GM19193 (cell line): ENCODE data around the gene NEDD9.

Experiments
- POLR2A ChIP-seq: IDR thresholded peaks from 4 replicates; pipeline ENCODE4 v1.6.1; 2011; ENCODE audit not compliant: insufficient read depth, insufficient read length; ENCODE audit errors: extremely low read depth

The NEDD9 gene

DNA sequence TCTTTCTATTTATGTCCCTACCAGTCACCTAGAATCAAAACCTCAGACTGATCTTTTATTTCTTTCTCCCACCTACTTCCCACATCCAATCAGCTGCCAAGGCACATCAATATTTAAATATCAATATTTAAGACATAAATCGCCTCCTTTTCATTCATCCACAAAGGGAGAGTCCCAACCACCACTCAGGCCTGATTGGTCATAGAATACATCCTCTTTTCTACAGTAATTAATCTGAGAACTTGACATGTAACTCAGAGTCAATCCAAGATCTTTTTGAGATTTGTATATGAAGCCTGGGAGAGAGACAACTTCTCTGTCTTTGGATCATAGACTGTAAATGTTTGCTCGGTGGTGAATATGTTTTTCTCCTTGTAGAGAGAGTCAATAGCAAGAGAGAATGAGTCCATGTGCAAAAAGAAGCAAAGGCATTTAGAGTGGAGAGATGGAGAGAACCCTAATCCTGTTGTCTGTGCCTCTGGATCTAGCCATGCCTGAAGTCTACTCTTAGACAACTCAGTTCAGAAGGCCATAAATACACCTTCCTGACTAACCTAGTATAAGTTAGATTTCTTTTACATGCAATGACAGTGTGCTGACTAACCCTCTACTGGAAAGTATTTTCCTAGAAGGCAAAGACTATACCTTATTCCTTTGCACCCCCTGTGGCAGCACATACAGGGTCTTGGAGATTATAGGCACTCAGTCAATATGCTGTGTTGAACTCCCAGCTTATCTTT lies 12.1 kb upstream of the NEDD9 start:
- no peak for TF ChIP-seq POLR2A

DNA sequence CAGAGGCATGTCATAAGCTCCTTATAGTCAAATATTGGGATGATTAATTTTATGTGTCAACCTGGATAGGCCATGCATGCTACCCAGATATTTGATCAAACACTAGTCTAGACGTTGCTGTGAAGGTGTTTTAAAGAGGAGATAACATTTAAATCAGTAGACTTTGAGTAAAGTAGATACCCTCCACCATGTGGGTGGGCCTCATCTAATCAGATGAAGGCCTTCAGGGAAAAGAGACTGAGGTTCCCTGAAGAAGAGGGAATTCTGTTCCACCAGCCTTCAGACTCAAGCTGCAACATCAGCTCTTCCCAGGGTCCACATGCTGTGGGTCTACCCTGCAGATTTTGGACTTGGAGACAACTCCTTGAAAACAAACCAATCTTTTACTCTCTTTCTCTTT lies 11.4 kb upstream of the NEDD9 start:
- no peak for TF ChIP-seq POLR2A

DNA sequence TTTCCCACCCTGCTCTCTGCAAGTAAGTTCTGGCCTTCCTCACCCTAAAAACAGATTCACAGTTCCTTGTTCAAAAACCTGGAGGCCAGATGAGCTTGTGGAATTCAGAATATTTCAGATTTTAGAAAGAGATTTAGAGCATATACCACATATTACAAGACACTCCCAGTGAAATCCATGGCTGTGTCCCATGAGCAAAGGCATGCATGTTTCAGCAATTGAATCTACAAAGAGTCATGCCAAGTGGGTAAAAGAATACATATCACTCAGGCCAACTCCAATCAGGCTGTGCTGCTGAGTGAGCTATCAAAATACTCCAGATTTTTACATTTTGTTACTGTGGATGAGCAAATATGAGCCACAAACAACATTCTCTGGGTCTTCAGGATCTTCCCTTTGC lies 10.2 kb upstream of the NEDD9 start:
- TF ChIP-seq POLR2A = no peak

DNA sequence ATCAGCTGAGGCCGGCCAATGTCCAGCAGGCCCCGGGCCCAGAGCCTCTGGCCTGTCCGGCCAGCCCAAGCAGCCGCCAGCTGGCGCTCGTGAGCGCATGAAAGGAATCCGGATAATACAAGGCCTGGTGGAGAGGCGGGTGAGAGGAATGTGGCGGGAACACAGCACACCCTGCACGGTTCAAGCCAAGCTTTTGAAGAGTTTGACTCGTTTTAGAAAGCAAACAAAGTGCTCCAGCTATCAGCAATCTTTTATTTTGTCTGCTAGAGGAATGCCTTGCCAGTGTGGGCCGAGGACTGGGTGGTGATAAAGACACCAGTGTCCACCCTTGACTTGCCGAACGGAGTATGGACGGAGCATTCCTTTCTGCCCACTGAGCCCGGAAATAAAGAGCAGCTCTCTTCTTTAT lies 9.3 kb upstream of the NEDD9 start:
- no peak for TF ChIP-seq POLR2A

DNA sequence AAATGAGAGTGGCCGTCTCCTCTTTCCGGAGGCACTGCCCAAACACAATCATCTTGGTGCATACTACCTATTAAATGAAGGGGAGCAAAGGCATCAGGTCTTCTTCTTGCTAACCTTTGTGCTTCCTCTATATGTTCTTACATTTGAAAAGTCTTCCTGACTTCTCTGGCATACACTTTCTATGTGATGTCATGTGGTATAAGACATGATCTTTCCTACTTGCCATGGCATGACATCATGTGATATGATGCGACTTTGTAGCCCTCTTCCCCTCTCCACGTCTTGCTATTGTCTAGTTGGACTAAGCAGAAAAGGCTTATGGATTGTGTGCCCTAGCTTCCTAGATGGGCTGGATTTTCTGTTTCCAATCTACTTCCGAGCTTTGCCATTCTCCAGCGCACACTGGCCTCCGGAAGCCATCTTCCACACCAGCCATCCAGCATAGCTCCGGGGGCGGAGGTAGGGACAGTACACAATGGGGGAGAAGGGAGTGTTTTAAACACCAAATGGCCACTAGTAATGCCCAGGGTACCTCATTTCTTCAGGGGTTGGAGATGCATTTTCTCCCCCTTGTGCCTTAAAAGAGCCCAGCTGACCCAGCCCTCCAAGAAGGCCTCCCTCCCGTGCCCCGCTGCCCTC lies 8.8 kb upstream of the NEDD9 start:
- no peak for TF ChIP-seq POLR2A

DNA sequence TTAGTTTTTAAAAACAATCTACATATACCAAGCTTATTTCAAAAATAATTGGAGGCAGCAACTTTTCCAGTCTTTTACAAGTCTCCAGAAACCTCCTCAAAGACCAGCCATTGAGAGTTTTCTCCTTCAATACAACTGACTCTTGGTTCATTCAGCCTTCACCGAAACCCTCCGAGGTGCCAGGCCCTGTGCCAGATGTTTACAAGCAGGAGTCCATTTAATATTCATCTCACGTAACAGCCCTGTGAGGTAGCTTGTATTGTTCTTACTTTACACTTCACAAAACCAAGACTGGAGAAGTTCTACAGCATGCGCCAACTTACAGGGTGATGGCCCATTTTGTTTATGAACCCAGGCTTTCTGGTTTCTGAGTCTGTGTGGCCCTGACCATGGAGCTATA lies 5.5 kb upstream of the NEDD9 start:
- no peak for TF ChIP-seq POLR2A

DNA sequence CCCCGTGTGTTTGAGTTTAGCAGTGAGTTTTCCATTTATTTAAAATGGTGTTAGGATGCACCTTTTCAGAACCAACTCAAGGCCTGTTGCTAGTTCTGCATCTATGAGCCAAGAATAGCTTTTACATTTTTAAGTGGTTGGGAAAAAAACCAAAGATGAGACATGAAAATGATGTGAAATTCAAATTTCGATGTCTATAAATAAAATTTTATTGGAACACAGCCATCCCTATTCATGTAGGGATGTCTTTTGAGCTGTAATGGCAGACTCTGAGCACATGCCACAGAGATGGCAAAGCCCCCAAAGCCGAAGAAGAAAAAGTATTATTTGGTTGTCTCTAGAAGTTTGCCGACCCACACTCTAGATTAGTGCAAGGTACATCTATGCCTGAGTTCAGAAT lies 5.0 kb upstream of the NEDD9 start:
- TF ChIP-seq POLR2A = no peak

DNA sequence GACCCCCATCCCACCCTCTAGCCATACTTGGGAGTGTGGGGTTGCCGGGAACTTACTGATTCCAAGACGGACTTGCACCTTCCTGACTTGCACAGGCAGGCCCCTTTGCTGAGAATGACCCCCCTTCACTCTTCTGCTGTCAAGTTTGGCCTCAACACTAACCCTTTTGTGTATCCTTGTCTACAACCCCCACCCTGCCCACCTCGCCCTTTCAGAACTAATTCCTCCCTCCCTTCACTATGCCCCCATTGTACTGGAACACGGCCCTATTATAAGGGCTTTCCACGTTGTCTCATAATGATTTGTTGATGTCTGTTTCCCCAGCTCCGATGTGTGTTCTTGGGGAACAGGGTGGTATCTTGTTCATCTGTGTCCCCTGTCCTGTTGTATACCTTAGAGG lies 4.4 kb upstream of the NEDD9 start:
- TF ChIP-seq POLR2A = no peak

DNA sequence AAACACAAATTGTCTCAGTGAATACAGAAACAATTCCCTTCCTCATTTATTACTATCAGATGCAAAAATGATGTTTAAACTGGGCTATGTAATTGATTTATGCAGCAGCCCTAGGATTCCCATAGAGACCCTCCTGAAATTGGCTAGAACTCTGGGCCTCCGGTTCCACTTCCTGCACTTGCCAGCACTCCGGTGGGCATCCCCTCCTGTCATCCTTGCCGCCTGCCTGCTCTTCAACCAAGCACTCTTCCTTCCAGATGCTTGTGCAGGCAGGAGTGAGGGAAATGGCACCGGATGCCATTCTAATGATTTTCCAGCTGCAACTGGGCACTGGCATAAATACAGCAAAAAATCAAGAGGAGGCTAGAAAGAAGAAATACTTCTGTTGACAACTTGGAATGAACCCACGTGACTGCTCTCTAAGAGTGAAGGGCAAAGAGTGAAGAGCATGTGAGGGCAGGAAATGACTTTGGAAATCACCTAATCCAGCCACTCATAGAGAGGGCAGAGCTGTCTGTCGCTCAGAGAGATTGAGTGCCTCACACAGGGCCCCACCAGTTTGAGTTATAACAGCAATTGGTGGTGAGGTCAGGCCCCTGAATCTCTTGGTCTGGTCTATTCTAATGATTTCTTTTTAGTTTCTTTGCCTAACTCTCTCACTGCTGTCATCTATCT lies 3.7 kb upstream of the NEDD9 start:
- peak; percentile 4 for TF ChIP-seq POLR2A

DNA sequence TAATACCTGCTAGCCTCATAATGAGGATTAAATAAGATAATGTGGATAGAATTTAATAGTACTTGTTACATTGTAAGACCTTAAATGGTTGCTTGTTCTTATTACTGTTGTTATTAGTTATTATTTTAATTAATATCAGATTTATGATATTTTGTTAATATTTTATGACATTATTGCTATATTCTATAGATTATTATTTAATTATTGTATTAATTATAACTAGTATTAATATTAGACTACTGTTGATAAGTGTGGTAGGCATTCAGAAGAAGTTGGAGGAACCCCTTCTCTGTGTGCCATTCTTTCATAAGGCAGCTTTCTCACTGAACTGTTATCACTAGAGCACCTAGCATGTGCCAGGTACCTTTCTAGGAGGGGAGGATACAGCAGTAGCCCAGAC lies 2.6 kb upstream of the NEDD9 start:
- no peak for TF ChIP-seq POLR2A

DNA sequence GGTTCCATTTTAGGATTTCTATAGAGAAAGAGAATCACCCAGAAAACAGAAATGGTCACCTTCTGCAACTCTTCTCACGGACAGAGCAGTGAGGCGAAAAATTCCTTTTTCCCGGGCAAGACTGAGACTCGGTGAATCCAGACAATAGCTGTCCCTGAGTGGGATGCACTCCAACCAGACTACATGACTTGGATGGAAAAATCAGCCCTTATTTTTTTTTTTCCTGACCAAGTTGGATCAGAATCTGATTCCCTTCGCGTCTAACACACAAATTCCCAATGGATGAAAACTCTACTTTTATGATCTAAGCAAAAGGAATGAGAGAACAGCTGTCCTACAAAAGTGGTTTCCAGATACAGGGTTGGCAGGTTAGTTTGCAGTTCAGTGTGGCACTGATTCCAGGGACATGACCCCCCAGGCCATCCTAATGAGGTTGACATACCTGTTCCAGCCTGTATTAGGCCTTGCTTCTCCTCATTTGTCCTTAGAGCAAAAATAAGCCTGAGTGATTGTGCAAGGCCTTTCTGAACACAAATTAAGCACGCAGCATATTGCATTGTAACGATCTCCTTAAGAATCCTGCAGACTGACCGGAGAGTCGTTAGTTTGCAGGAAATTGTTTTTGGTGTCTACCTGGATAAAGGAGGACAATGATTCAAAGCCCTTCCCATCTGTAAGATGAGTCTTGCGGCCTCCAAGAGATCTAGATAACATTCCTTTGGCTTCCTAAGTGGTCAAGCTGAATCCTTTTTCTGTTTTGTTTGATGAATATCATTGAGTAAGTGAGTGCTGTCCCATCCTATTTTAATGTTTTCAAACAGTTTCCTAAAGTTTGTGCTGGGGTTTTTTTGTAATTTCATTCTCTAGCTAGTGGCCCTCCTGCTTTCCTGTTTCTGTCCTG lies 1.5 kb upstream of the NEDD9 start:
- no peak for TF ChIP-seq POLR2A

DNA sequence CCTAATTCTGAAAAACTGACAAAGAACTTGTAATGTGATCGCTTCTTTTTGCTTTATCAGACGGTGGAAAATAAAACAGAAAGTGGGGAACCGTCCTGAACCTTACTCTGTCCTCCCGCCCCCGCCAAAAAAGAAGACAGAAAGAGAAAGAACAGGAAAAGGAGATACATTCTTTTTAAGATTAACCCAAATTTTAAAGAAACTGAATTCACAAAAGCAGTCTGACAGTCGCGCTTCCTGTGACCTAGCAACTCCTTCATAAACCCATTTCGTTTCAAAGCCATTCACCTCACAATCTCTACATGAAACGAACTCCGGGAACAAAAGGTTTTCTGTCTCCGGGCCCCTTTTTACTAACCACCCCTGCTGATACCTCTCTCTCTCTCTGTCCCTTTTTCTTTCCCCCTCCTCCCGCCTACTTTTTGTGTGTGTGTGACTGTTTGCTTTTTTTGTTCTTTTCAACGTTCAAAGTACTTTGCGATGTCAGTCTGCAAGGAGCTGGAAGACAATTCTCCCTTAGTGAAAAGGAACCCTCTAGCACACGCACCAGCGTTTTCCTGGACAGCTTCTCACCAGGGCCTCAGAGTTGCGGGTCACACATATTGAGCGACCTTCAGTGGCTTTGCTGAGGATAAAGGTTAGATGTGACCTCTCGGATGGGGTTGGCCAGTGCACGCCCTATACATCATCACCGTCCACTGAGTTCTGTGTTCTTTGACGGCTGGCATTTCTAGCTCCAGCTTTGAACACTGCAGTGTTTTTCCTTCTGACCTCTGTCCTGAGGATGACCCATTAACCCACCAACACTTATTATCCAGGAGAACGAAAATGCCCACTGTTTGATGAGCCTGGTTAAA lies 530 bp upstream of the NEDD9 start:
- TF ChIP-seq POLR2A = no peak

DNA sequence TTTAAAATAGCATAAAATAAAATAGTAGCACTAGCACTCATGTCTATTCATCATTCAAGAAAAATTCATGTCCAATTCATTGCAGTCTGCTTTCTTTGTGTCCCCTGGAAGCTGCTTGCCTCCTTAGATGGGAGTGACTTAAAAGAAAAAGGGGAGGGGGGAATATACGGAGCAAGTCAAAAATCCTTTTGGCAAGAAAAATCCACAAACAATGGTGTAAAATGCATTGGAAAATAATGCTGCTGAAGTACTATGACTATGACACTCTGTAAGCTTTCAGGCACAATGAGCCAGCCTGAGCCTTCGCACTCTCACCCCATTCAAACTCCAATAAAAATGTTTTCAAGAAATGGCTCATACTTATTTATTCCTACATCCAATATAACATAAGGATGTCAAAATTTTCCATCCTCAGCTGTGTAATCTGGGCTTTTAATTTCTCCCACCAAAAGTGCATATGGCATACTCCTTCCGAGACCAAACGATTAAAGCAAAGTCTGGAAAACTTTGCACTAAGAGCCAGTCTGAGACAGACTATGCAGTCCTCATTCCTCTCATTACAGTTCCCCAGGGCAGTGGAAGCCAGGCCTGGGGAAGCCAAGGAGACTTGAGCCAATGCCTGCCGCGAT lies 790 bp downstream of the NEDD9 start:
- TF ChIP-seq POLR2A = no peak

DNA sequence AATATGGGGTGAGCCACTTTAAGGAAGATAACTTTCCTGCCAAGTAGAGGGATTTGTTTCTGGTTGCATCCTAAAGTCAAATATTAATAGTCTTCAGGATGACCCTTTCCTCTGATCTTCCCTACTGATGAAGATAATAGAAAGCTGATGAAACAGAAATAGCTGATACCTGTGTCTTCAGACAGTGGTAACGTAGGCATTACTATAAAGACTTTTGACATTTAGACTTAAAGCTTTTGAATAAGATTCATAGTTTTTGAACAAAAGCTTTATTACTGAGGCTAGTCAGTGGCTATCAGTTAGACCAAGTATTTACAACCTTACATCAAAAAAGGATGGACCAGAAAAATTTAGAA lies 1.4 kb downstream of the NEDD9 start:
- no peak for TF ChIP-seq POLR2A
